HTERT RPE-1 (cell line): ENCODE results near the gene SPANXC.
"Not testable (repeated sequence)": the region's sequence is repeated elsewhere in the genome, so short reads cannot be mapped to it uniquely, and the experiment has no call there.

ENCODE experiments used
- in situ Hi-C: fragments of 300-500 bp; cut with MboI; formaldehyde crosslinking; loops from 4 replicates; pipeline ENCODE4 v1.14.3; 2020; ENCODE audit warnings: low sequenced_read_pairs

SPANXC gene, protein sequence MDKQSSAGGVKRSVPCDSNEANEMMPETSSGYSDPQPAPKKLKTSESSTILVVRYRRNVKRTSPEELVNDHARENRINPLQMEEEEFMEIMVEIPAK

GRCh38 chrX:141242417-141242816 lies at the start of gene SPANXC:
Gene SPANXC, minus strand, starts transcription at chrX:141242517. Its CDS starts 60 bp downstream, at chrX:141242457.
- in situ Hi-C loops, result not testable (repeated sequence)

GRCh38 chrX:141279476-141279875 lies 37.2 kb upstream of the SPANXC start:
- in situ Hi-C loops, result no loop called here

- in situ Hi-C loops, result no loop called here
Observed at GRCh38 chrX:141278306-141278705, 36.0 kb upstream of the SPANXC start.

GRCh38 chrX:141258080-141258479 lies 15.8 kb upstream of the SPANXC start:
- in situ Hi-C loops, result no loop called here

DNA sequence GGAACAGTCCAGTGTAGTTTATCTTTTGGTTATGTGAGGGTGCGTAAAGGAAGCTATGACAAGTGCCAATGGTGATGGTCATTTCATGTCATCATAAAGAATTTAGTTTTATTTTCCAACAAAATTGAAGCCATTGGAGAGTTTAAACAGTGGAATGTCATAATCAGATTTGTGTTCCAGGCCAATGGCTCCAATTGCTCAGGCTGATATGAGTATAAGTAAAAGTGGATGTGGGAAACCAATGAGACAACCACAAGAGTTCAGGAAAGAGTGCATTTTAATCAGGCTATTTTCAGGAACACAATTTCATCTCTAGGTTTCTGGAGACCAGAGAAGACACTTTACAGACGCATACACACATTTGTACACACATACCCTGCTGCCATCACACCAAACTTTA lies 20.7 kb downstream of the SPANXC start:
- in situ Hi-C loops, result no loop called here

GRCh38 chrX:141220342-141221008 lies 21.8 kb downstream of the SPANXC start:
- in situ Hi-C loops, result no loop called here

- in situ Hi-C loops, result no loop called here
Observed at GRCh38 chrX:141214196-141214595, 28.1 kb downstream of the SPANXC start.

DNA sequence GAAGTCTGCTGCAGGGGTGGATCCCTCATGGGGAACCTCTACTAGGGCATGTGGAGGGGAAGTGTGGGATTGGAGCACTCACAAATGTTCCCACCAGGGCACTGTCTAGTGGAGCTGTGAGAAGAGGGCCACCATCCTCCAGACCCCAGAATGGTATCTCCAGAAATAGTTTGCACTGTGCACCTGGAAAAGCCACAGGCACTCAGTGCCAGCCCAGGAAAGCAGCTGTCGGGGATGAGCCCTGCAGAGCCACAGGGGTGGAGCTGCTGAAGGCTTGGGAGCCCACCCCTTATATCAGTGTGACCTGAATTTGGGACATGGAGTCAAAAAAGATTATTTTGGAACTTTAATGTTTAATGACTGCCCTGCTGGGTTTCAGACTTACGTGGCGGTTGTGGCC lies 40.4 kb downstream of the SPANXC start:
- in situ Hi-C loops, result no loop called here
